ENCODE results near the gene TRA2A. TPM values are rescaled to one million over a fixed set of nuclear protein-coding genes. Genes with fewer than 3 reads are reported as not detected.

Gene TRA2A
- total and polyA plus RNA-seq, 2 experiments from 2014 or later = 55.4 to 57.2 TPM

- Histone ChIP-seq H3K27me3 (no peaks in the 10 kb centered on the region), H3K4me2 (peak overlapping the region; percentile 93), H3K4me3 (peak overlapping the region; percentile 46), H3K4me1 (ENCODE audit: insufficient read depth) (peaks cover 8% of the 10 kb centered on the region), H3K79me2 (peaks cover 34% of the 10 kb centered on the region), H4K20me1 (ENCODE audit: insufficient read depth, poor library complexity, severe bottlenecking) (no peaks in the 10 kb centered on the region), H2AFZ (peak overlapping the region; percentile 17), H3K36me3 (replicated peaks; ENCODE audit: insufficient read depth, low read depth) (no peaks in the 10 kb centered on the region), H3K9me2 (replicated peaks; ENCODE audit: insufficient read depth) (no peaks in the 10 kb centered on the region), H3K9me3 (ENCODE audit: low read depth) (no peaks in the 10 kb centered on the region), H3K27ac (peak overlapping the region; percentile 98)
- no peak for DNase-seq (ENCODE audit: low spot score)
- TF ChIP-seq EZH2 (IDR thresholded peaks at IDR 0.05; ENCODE audit: borderline replicate concordance) = no peak
- TF ChIP-seq CTCF (IDR thresholded peaks at IDR 0.05; ENCODE audit: poor library complexity) = no peak
- TF ChIP-seq EZH2phosphoT487 (IDR thresholded peaks at IDR 0.05; ENCODE audit: low read depth, severe bottlenecking, unreplicated experiment) = no peak
- WGBS (ENCODE audit: low lambda C conversion rate, missing lambda C conversion rate) = under 1% methylated on average over 16 of the region's 16 CpGs
These were observed 58.6 kb downstream of the TRA2A start for GRCh38 chr7:23472956-23473843.

- Histone ChIP-seq H2AFZ (no peak overlapping the region), H3K27ac (peak overlapping the region; percentile 98), H3K4me1 (ENCODE audit: insufficient read depth) (peaks cover 8% of the 10 kb centered on the region), H3K36me3 (replicated peaks; ENCODE audit: insufficient read depth, low read depth) (no peaks in the 10 kb centered on the region), H3K4me3 (peak overlapping the region; percentile 69), H3K4me2 (peak overlapping the region; percentile 93), H3K9me2 (replicated peaks; ENCODE audit: insufficient read depth) (no peaks in the 10 kb centered on the region), H3K79me2 (peaks cover 40% of the 10 kb centered on the region), H3K9me3 (ENCODE audit: low read depth) (no peaks in the 10 kb centered on the region), H4K20me1 (ENCODE audit: insufficient read depth, poor library complexity, severe bottlenecking) (no peaks in the 10 kb centered on the region), H3K27me3 (no peaks in the 10 kb centered on the region)
- TF ChIP-seq EZH2phosphoT487 (IDR thresholded peaks at IDR 0.05; ENCODE audit: low read depth, severe bottlenecking, unreplicated experiment) (no peak), EZH2 (IDR thresholded peaks at IDR 0.05; ENCODE audit: borderline replicate concordance) (no peak), CTCF (IDR thresholded peaks at IDR 0.05; ENCODE audit: poor library complexity) (no peak)
- no peak for DNase-seq (ENCODE audit: low spot score)
These were observed 59.2 kb downstream of the TRA2A start for GRCh38 chr7:23472556-23472955.

GRCh38 chr7:23472046-23472445, 59.7 kb downstream of the TRA2A start:
- no peak for DNase-seq (ENCODE audit: low spot score)
- Histone ChIP-seq H3K27me3 (no peaks in the 10 kb centered on the region), H3K9me3 (ENCODE audit: low read depth) (no peaks in the 10 kb centered on the region), H3K4me1 (ENCODE audit: insufficient read depth) (peaks cover 8% of the 10 kb centered on the region), H3K9me2 (replicated peaks; ENCODE audit: insufficient read depth) (no peaks in the 10 kb centered on the region), H3K4me3 (peak overlapping the region; percentile 69), H3K36me3 (replicated peaks; ENCODE audit: insufficient read depth, low read depth) (no peaks in the 10 kb centered on the region), H2AFZ (no peak overlapping the region), H3K4me2 (peak overlapping the region; percentile 93), H4K20me1 (ENCODE audit: insufficient read depth, poor library complexity, severe bottlenecking) (no peaks in the 10 kb centered on the region), H3K79me2 (peaks cover 41% of the 10 kb centered on the region), H3K27ac (peak overlapping the region; percentile 98)
- WGBS (ENCODE audit: low lambda C conversion rate, missing lambda C conversion rate) = 12% methylated on average over 6 of the region's 6 CpGs
- no peak for TF ChIP-seq CTCF (IDR thresholded peaks at IDR 0.05; ENCODE audit: poor library complexity)
- no peak for TF ChIP-seq EZH2 (IDR thresholded peaks at IDR 0.05; ENCODE audit: borderline replicate concordance)
- no peak for TF ChIP-seq EZH2phosphoT487 (IDR thresholded peaks at IDR 0.05; ENCODE audit: low read depth, severe bottlenecking, unreplicated experiment)
